ENCODE results near the gene PPOX.

GRCh38 chr1:161173711-161174110, 7.5 kb downstream of the PPOX start:
- TF ChIP-seq REST (IDR thresholded peaks at IDR 0.05; ENCODE audit: insufficient replicate concordance, low read depth), result no peak
- no peak for TF ChIP-seq CTCF (IDR thresholded peaks at IDR 0.05; ENCODE audit: insufficient read depth, low read length)
- no peak for TF ChIP-seq POLR2AphosphoS5 (IDR thresholded peaks at IDR 0.05; ENCODE audit: low read depth)
- no peak for TF ChIP-seq GABPA (IDR thresholded peaks at IDR 0.05; ENCODE audit: low read depth)
- no peak for TF ChIP-seq SPI1 (IDR thresholded peaks at IDR 0.05; ENCODE audit: borderline replicate concordance, low read depth)
